Measurements from ENCODE around the gene TRHDE. TPM values are rescaled to one million over a fixed set of nuclear protein-coding genes. Genes with fewer than 3 reads are reported as not detected.

The TRHDE gene
- total and polyA plus RNA-seq, 4 donors = 0.13 to 2.3 (median 1.0) TPM

DNA sequence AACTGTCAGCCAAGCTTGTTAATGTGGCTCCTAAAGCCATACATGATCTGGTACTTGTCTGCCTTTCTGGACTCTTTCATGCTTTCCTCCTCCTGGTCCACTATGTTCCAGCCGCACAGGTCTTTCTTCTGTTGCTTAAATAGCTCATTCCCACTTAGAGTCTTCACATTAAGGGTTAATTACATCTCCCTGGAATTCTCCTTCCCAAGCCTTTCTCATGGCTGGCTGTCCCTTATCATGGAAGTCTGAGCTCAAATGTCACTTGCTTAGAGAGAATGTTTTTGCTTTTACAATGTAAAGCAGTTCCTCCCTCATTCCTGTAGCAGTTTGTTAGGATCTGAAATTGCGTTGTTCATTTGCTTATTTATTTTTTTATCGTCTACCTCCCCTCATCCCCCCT lies 199.6 kb downstream of the TRHDE start:
- H3K9me3 ChIP-seq (ENCODE audit: control insufficient read depth, low read length) = no peaks in the 10 kb centered on the region
- H3K27me3 ChIP-seq (ENCODE audit: control insufficient read depth in 1 of 2, insufficient read depth in 2 of 2, low read length in 1 of 2) = no peaks in the 10 kb centered on the region
- DNase-seq (no peak), ATAC-seq (ENCODE audit: low FRiP score) (no peak)
- intact Hi-C loops (cut with DNase I) = no loop called here
- H3K27ac ChIP-seq (ENCODE audit: low read depth in 1 of 2, low read length in 2 of 2) = no peak overlapping the region
- no peaks in the 10 kb centered on the region for H3K4me1 ChIP-seq (ENCODE audit: control insufficient read depth in 1 of 2, insufficient read depth in 2 of 2, low read length in 2 of 2)
- WGBS, 2 donors = 15% methylated on average over 3 of the region's 3 CpGs
- no peak overlapping the region for H3K4me3 ChIP-seq (ENCODE audit: low read length in 2 of 2)
- no peaks in the 10 kb centered on the region for H3K36me3 ChIP-seq (ENCODE audit: control insufficient read depth in 1 of 2, insufficient read depth in 2 of 2, low read length in 1 of 2)

DNA sequence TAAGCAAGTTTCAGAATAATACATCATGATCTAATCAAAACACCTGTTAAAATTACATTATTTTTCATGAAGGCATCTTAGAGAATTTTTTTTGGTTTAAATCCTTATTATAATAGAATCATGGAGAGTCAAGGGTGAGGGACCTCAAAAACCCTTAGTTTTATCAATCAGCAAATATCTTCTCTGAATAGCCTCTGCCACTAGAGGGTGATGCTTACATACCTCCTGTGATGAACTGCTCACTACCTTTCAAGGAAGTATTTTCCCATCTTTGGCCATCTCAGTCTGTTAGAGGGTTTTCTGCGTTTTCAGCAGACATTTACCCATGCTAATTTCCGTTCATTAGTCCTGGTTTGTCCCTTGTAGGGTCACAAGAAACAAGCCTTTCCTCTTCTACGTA lies 200.2 kb downstream of the TRHDE start:
- no peak for ATAC-seq (ENCODE audit: low FRiP score)
- intact Hi-C loops (cut with DNase I) = no loop called here
- H3K27me3 ChIP-seq (ENCODE audit: control insufficient read depth in 1 of 2, insufficient read depth in 2 of 2, low read length in 1 of 2) = no peaks in the 10 kb centered on the region
- DNase-seq = no peak
- H3K4me1 ChIP-seq (ENCODE audit: control insufficient read depth in 1 of 2, insufficient read depth in 2 of 2, low read length in 2 of 2) = no peaks in the 10 kb centered on the region
- H3K36me3 ChIP-seq (ENCODE audit: control insufficient read depth in 1 of 2, insufficient read depth in 2 of 2, low read length in 1 of 2) = no peaks in the 10 kb centered on the region
- H3K27ac ChIP-seq (ENCODE audit: low read depth in 1 of 2, low read length in 2 of 2) = no peak overlapping the region
- no peaks in the 10 kb centered on the region for H3K9me3 ChIP-seq (ENCODE audit: control insufficient read depth, low read length)
- WGBS, 2 donors = 82 to 84% methylated on average over 3 of the region's 3 CpGs
- H3K4me3 ChIP-seq (ENCODE audit: low read length in 2 of 2) = no peak overlapping the region

DNA sequence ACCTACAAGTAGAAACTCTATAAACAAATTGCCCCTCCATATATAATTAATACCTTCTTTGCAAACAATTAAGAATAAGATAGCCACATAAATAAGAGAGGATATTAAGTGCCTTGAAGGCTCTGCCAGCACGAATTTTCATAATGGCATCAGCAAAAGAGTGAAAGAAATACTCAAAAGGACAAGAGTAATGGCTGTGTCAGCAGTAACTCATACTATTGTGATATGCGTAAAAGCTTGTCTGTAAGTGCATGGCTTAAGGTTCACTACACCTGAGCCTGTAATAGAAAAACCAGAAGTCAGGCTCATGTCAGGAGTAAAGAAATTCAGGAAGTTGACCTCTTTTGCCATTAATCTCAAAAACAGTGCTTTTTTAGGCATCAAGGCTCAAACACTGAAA lies 204.1 kb downstream of the TRHDE start:
- no peaks in the 10 kb centered on the region for H3K36me3 ChIP-seq (ENCODE audit: control insufficient read depth in 1 of 2, insufficient read depth in 2 of 2, low read length in 1 of 2)
- no peak overlapping the region for H3K27ac ChIP-seq (ENCODE audit: low read depth in 1 of 2, low read length in 2 of 2)
- DNase-seq = no peak
- no peak for ATAC-seq (ENCODE audit: low FRiP score)
- H3K4me3 ChIP-seq (ENCODE audit: low read length in 2 of 2) = no peak overlapping the region
- 93 to 95% methylated on average over 2 of the region's 2 CpGs for WGBS, 2 donors
- H3K4me1 ChIP-seq (ENCODE audit: control insufficient read depth in 1 of 2, insufficient read depth in 2 of 2, low read length in 2 of 2) = no peaks in the 10 kb centered on the region
- H3K9me3 ChIP-seq (ENCODE audit: control insufficient read depth, low read length) = no peaks in the 10 kb centered on the region
- intact Hi-C loops (cut with DNase I) = no loop called here
- no peaks in the 10 kb centered on the region for H3K27me3 ChIP-seq (ENCODE audit: control insufficient read depth in 1 of 2, insufficient read depth in 2 of 2, low read length in 1 of 2)

DNA sequence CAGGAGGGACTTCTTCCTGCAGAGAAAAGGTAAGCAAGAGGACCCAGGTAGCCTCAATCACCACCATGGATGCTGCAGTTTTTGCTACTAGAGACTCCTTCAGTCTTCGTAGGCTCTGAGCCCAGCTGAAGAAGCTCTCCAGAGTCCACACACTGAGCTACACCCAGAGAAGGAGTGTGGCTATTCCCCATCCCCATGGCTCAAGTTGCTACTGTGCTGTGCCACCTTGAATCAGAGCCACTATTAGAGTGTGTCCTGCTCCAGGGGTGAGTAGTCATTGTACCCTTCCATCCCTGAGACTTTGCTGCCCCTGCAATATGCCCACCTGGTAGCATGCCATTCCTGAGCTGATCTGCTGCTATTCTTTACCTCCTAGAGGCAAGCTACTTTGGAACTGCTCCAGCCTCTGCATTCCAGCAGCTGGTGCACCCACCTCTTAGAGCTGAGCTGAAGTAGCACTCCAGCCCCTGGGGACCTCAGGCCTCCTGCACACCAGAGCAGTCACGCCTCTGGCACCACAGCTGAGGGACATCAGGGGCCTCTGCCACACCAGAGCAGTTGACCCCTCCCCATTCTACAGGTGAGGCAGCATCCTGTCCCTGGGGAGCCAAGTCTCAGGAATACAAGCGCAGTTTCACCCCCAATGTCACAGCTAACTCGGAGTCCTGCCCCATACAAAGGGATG lies 213.0 kb downstream of the TRHDE start:
- 94 to 96% methylated on average over 4 of the region's 4 CpGs for WGBS, 2 donors
- H3K4me1 ChIP-seq (ENCODE audit: control insufficient read depth in 1 of 2, insufficient read depth in 2 of 2, low read length in 2 of 2) = no peaks in the 10 kb centered on the region
- intact Hi-C loops (cut with DNase I) = no loop called here
- H3K27me3 ChIP-seq (ENCODE audit: control insufficient read depth in 1 of 2, insufficient read depth in 2 of 2, low read length in 1 of 2) = no peaks in the 10 kb centered on the region
- H3K36me3 ChIP-seq (ENCODE audit: control insufficient read depth in 1 of 2, insufficient read depth in 2 of 2, low read length in 1 of 2) = no peaks in the 10 kb centered on the region
- H3K9me3 ChIP-seq (ENCODE audit: control insufficient read depth, low read length) = no peaks in the 10 kb centered on the region
- no peak overlapping the region for H3K27ac ChIP-seq (ENCODE audit: low read depth in 1 of 2, low read length in 2 of 2)
- ATAC-seq (ENCODE audit: low FRiP score) (peak; percentile 29), DNase-seq (no peak)
- H3K4me3 ChIP-seq (ENCODE audit: low read length in 2 of 2) = no peak overlapping the region

DNA sequence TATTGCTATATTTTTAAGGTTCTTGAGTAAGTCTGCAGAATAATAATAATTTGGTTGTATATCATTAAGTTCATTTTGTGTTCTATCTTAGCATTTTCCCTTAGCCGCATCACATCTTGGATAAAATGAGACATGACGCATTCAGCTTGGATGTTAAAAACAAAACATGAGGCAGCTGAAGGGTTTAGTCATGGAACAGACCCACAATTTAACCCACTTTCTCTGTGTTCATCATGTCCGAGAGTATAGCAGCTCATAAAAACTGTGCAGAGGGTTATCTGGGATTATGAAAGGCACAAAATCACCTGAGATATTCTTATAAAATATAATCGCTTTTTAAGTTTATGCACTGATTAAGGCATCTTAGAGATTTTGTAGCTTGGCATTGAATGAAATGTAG lies 219.3 kb downstream of the TRHDE start:
- ATAC-seq (ENCODE audit: low FRiP score) (no peak), DNase-seq (no peak)
- no peaks in the 10 kb centered on the region for H3K9me3 ChIP-seq (ENCODE audit: control insufficient read depth, low read length)
- 36% methylated on average over 4 of the region's 4 CpGs for WGBS, 2 donors
- no peak overlapping the region for H3K27ac ChIP-seq (ENCODE audit: low read depth in 1 of 2, low read length in 2 of 2)
- no peaks in the 10 kb centered on the region for H3K27me3 ChIP-seq (ENCODE audit: control insufficient read depth in 1 of 2, insufficient read depth in 2 of 2, low read length in 1 of 2)
- H3K4me1 ChIP-seq (ENCODE audit: control insufficient read depth in 1 of 2, insufficient read depth in 2 of 2, low read length in 2 of 2) = no peaks in the 10 kb centered on the region
- intact Hi-C loops (cut with DNase I) = no loop called here
- H3K4me3 ChIP-seq (ENCODE audit: low read length in 2 of 2) = no peak overlapping the region
- no peaks in the 10 kb centered on the region for H3K36me3 ChIP-seq (ENCODE audit: control insufficient read depth in 1 of 2, insufficient read depth in 2 of 2, low read length in 1 of 2)

DNA sequence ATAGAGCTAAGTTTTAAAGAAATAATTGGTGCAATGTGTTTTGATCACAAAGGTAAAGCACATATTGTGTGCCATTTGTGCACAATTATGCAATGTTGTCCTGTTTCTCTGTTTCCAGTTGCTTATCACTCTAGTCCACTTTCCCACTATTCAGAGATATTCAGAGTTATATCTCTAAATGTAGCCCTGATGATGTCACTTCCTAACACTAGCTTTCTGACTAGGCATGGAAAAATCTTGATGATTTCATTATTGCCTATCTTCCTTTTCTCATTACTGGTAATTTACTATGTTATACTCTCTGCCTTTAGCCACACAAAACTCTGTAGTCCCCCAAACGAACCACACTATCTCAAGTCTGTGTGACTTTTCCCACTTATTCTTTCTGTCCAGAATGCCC lies 221.2 kb downstream of the TRHDE start:
- WGBS, 2 donors = 33 to 50% methylated on average over 1 of the region's 1 CpG
- no peak overlapping the region for H3K4me3 ChIP-seq (ENCODE audit: low read length in 2 of 2)
- intact Hi-C loops (cut with DNase I) = no loop called here
- no peaks in the 10 kb centered on the region for H3K27me3 ChIP-seq (ENCODE audit: control insufficient read depth in 1 of 2, insufficient read depth in 2 of 2, low read length in 1 of 2)
- no peaks in the 10 kb centered on the region for H3K36me3 ChIP-seq (ENCODE audit: control insufficient read depth in 1 of 2, insufficient read depth in 2 of 2, low read length in 1 of 2)
- no peaks in the 10 kb centered on the region for H3K4me1 ChIP-seq (ENCODE audit: control insufficient read depth in 1 of 2, insufficient read depth in 2 of 2, low read length in 2 of 2)
- no peak for ATAC-seq (ENCODE audit: low FRiP score)
- no peak for DNase-seq
- H3K27ac ChIP-seq (ENCODE audit: low read depth in 1 of 2, low read length in 2 of 2) = no peak overlapping the region
- no peaks in the 10 kb centered on the region for H3K9me3 ChIP-seq (ENCODE audit: control insufficient read depth, low read length)

DNA sequence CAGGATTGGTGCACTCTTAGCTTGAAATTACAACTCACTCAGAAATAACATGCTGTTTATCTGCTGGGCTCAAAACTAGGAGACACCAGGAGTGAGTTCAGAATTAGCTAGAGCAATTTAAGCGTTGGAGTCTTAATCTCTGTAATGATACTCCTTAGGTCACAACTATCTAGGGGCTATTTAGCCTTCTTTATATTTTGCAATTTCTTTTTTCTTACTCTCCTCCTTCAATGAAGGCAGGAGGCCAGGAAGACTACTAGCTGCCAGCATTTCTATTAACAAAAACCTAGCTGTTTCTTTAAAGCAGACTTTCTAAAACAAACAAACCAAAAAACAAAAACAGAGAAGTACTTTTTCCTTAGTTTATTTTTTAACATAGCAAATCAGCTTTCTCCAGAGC lies 226.2 kb downstream of the TRHDE start:
- ATAC-seq (ENCODE audit: low FRiP score) = no peak
- no peaks in the 10 kb centered on the region for H3K36me3 ChIP-seq (ENCODE audit: control insufficient read depth in 1 of 2, insufficient read depth in 2 of 2, low read length in 1 of 2)
- no peaks in the 10 kb centered on the region for H3K4me1 ChIP-seq (ENCODE audit: control insufficient read depth in 1 of 2, insufficient read depth in 2 of 2, low read length in 2 of 2)
- WGBS, 2 donors = 39 to 55% methylated on average over 1 of the region's 1 CpG
- no peak for DNase-seq
- no peaks in the 10 kb centered on the region for H3K9me3 ChIP-seq (ENCODE audit: control insufficient read depth, low read length)
- H3K27me3 ChIP-seq (ENCODE audit: control insufficient read depth in 1 of 2, insufficient read depth in 2 of 2, low read length in 1 of 2) = no peaks in the 10 kb centered on the region
- H3K4me3 ChIP-seq (ENCODE audit: low read length in 2 of 2) = no peak overlapping the region
- intact Hi-C loops (cut with DNase I) = no loop called here
- H3K27ac ChIP-seq (ENCODE audit: low read depth in 1 of 2, low read length in 2 of 2) = no peak overlapping the region

DNA sequence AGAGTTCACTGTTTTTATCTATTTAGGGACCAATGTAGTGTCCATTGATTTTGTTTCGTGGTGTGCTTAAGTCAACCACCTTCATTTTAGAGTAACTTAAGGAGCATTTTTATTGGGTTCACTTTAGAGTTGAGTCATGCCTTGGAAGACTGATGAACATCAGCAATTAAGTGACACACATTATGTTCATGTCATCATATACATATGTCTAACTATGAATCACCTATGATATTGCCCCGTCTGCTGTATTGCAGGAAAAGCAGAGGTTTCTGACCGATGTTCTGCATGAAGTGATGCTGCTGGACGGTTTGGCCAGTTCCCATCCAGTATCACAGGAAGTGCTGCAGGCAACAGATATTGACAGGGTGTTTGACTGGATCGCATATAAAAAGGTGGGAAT lies 227.1 kb downstream of the TRHDE start:
- H3K27ac ChIP-seq (ENCODE audit: low read depth in 1 of 2, low read length in 2 of 2) = no peak overlapping the region
- no peaks in the 10 kb centered on the region for H3K27me3 ChIP-seq (ENCODE audit: control insufficient read depth in 1 of 2, insufficient read depth in 2 of 2, low read length in 1 of 2)
- DNase-seq (no peak), ATAC-seq (ENCODE audit: low FRiP score) (no peak)
- H3K36me3 ChIP-seq (ENCODE audit: control insufficient read depth in 1 of 2, insufficient read depth in 2 of 2, low read length in 1 of 2) = no peaks in the 10 kb centered on the region
- no peaks in the 10 kb centered on the region for H3K9me3 ChIP-seq (ENCODE audit: control insufficient read depth, low read length)
- intact Hi-C loops (cut with DNase I) = no loop called here
- no peak overlapping the region for H3K4me3 ChIP-seq (ENCODE audit: low read length in 2 of 2)
- H3K4me1 ChIP-seq (ENCODE audit: control insufficient read depth in 1 of 2, insufficient read depth in 2 of 2, low read length in 2 of 2) = no peaks in the 10 kb centered on the region
- WGBS, 2 donors = 89 to 94% methylated on average over 5 of the region's 5 CpGs

DNA sequence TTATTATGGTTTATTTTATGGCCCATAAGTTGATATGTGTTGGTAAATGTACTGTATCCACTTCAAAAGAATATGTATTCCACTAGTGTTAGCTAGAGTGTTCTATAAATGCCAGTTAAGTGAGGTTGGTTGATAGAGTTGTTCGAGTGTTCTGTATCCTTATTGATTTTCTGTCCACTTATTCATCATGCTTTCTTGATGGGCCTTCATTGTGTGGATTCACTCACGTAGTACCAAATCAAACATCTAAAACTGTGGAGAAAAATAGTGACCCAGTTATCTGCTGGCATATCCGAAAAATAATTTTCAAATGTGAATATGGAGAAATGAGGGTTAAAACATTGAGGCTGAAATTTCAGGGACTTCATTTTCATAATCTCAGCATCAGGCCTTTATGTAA lies 230.4 kb downstream of the TRHDE start:
- no peaks in the 10 kb centered on the region for H3K27me3 ChIP-seq (ENCODE audit: control insufficient read depth in 1 of 2, insufficient read depth in 2 of 2, low read length in 1 of 2)
- no peaks in the 10 kb centered on the region for H3K9me3 ChIP-seq (ENCODE audit: control insufficient read depth, low read length)
- intact Hi-C loops (cut with DNase I) = no loop called here
- ATAC-seq (ENCODE audit: low FRiP score) (no peak), DNase-seq (no peak)
- WGBS, 2 donors = 90 to 94% methylated on average over 3 of the region's 3 CpGs
- no peak overlapping the region for H3K4me3 ChIP-seq (ENCODE audit: low read length in 2 of 2)
- H3K4me1 ChIP-seq (ENCODE audit: control insufficient read depth in 1 of 2, insufficient read depth in 2 of 2, low read length in 2 of 2) = no peaks in the 10 kb centered on the region
- no peaks in the 10 kb centered on the region for H3K36me3 ChIP-seq (ENCODE audit: control insufficient read depth in 1 of 2, insufficient read depth in 2 of 2, low read length in 1 of 2)
- H3K27ac ChIP-seq (ENCODE audit: low read depth in 1 of 2, low read length in 2 of 2) = no peak overlapping the region
